ENCODE measurements around the gene P2RY6. TPM values are rescaled to one million over a fixed set of nuclear protein-coding genes. Genes with fewer than 3 reads are reported as not detected.

Gene P2RY6
- total RNA-seq, 4 donors from 2014 or later = 0.46 to 0.81 TPM; not detected in 2

DNA sequence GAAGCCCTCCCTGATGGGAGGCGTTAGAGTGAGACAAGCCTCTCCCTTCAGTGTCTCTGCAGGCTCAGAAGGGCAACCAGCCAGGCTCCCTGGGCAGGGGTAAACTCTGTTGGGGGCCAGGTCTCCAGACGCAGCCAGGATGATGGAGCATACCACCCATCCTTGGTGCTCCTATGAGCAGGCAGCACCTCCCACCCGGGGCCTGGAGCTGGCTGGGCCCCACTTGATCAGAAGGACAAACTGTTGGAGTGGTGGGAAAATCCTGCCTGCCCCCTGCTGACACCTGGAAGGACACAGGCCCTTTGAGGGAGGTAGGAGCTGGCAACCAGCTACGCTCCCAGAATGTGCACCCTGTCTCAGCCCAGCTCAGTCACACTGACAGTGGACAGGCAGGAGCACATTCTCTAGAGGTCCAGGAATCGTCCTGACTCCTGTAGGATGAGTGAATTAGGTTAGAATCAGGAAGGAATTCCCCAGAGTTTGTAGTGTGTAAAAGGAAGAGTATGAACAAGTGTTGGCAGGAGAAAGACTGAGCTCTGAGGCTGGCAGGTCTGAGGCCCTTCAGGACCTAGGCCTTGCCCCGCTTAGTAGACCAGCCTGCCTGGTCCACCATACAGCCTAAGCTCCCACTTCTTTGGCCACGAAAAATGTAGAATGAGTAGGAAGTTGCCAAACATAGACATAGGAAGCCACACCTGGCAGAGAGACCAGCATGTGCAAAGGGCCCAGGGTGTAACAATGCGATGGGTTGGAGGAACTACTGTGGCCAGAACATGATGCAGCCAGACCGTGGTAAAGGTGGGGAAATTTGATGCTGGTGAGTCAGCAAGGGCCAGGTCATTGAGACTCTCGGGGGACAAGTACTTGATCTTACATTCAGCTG lies 55.0 kb downstream of the P2RY6 start:
- intact Hi-C loops (cut with DNase I; ENCODE audit: low total_unique reads) = no loop called here
- H3K4me3 ChIP-seq (ENCODE audit: low read depth, poor library complexity, severe bottlenecking) = no peak overlapping the region
- 69 to 71% methylated on average over 9 to 10 of the region's 10 CpGs for WGBS, 2 donors
- no peak for DNase-seq (ENCODE audit: low spot score in 2 of 2)
- TF ChIP-seq, protein P1, sequence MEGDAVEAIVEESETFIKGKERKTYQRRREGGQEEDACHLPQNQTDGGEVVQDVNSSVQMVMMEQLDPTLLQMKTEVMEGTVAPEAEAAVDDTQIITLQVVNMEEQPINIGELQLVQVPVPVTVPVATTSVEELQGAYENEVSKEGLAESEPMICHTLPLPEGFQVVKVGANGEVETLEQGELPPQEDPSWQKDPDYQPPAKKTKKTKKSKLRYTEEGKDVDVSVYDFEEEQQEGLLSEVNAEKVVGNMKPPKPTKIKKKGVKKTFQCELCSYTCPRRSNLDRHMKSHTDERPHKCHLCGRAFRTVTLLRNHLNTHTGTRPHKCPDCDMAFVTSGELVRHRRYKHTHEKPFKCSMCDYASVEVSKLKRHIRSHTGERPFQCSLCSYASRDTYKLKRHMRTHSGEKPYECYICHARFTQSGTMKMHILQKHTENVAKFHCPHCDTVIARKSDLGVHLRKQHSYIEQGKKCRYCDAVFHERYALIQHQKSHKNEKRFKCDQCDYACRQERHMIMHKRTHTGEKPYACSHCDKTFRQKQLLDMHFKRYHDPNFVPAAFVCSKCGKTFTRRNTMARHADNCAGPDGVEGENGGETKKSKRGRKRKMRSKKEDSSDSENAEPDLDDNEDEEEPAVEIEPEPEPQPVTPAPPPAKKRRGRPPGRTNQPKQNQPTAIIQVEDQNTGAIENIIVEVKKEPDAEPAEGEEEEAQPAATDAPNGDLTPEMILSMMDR (IDR thresholded peaks at IDR 0.05) = no peak
- no peak for TF ChIP-seq POLR2A (IDR thresholded peaks at IDR 0.05)

- no peak for TF ChIP-seq POLR2A (IDR thresholded peaks at IDR 0.05)
- TF ChIP-seq, protein P1 (IDR thresholded peaks at IDR 0.05) = no peak
- DNase-seq (ENCODE audit: low spot score in 2 of 2) = no peak
- no peak overlapping the region for H3K4me3 ChIP-seq (ENCODE audit: low read depth, poor library complexity, severe bottlenecking)
- intact Hi-C loops (cut with DNase I; ENCODE audit: low total_unique reads) = no loop called here
- WGBS, 2 donors = 77 to 81% methylated on average over 4 of the region's 4 CpGs
Measured at GRCh38 chr11:73327812-73328364, 55.8 kb downstream of the P2RY6 start.

DNA sequence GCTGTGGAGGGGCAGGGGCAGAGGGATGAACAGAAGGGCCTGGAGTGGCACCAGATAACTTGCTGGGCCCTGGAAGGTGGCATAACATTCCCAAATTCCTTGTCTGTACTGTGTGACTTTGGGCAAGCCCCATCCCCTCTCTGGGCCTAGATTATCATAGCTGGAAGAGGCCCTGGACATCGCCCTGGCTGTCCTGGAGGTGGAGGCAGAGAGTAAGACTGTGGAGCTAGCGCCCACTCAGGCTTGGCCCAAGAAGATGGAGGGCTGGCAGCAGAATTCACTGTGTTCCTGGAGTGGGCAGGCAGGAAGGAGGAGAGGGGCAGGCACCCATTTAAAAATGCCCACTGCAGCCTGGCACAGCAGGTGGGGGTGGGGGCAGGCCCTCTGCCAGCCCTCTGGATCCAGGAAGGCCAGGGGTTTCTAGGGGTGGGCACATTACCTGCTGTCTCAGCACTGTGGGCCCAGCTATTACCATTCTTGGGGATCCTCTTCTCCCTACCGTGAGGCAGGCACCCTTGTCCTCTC lies 58.5 kb downstream of the P2RY6 start:
- DNase-seq (ENCODE audit: low spot score in 2 of 2) = no peak
- 79 to 84% methylated on average over 3 of the region's 3 CpGs for WGBS, 2 donors
- no peak overlapping the region for H3K4me3 ChIP-seq (ENCODE audit: low read depth, poor library complexity, severe bottlenecking)
- intact Hi-C loops (cut with DNase I; ENCODE audit: low total_unique reads) = no loop called here
- TF ChIP-seq POLR2A (IDR thresholded peaks at IDR 0.05) = no peak
- TF ChIP-seq, protein P1 (IDR thresholded peaks at IDR 0.05) = no peak

DNA sequence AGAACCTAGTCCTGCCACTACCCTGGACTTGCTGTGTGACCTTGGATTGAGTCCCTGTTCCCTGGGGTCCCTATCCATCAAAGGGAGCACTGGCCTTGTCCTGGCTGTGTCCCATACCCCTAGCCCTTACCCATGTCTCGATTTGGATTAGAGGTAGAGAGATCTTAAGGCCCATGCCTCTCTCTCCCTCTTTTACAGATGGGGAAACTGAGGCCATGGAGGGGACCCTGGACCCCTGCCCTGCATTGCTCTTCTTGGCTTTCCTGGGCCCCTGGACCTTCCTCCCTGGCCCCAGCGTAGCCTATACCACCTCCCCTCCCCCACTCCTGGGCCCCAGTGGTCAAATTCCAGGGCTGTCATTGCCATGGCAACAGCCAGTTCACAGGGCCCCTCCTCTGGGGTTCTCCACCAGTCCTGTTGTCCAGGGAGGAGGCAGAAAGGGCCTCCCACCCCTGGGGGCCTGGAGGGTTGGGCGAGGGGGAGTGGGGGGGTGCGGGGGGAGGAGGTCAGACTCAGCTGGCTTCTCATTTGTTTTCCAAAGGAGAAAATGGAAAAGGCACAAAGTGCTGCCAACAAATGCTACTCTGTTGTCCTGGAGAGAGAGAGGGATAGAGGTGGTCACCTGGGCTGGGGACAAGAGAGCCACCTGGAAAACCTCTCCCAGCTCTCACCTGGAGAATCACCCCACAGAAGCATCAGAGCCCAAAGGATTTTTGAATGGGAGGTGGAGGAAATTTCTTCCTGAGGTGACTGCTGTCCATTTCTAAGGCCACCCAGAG lies 59.2 kb downstream of the P2RY6 start:
- 62 to 73% methylated on average over 4 of the region's 4 CpGs for WGBS, 2 donors
- DNase-seq (ENCODE audit: low spot score in 2 of 2) = no peak
- intact Hi-C loops (cut with DNase I; ENCODE audit: low total_unique reads) = no loop called here
- TF ChIP-seq, protein P1 (IDR thresholded peaks at IDR 0.05) = no peak
- no peak for TF ChIP-seq POLR2A (IDR thresholded peaks at IDR 0.05)
- H3K4me3 ChIP-seq (ENCODE audit: low read depth, poor library complexity, severe bottlenecking) = no peak overlapping the region

DNA sequence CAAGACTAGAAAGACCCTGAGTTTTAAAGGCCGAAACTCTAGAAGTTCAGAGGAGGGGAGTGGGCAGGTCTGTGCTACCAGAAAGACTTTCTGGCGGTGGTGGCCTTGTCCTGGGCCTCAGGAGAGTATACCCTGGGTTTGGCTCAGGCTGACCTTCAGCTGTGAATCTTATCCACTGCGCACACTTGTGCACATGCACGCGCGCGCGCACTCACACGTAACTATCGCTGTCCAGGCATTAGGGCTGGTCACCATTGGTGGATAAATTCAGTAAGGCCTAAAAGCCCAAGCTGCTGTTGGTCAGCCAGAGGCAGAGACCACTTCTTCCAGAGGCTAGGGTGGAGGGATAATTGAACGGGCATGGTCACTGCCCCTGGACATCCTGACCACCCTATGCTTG lies 61.0 kb downstream of the P2RY6 start:
- intact Hi-C loops (cut with DNase I; ENCODE audit: low total_unique reads) = no loop called here
- 85 to 94% methylated on average over 11 of the region's 11 CpGs for WGBS, 2 donors
- no peak for TF ChIP-seq POLR2A (IDR thresholded peaks at IDR 0.05)
- TF ChIP-seq, protein P1 (IDR thresholded peaks at IDR 0.05) = no peak
- no peak overlapping the region for H3K4me3 ChIP-seq (ENCODE audit: low read depth, poor library complexity, severe bottlenecking)
- no peak for DNase-seq (ENCODE audit: low spot score in 2 of 2)

All from lower leg skin (tissue), 4 donors.